ENCODE data around the gene CRYBA2.
A peak's percentile ranks its signal among the peaks of the same experiment; 100 is the strongest.

The CRYBA2 gene

DNA sequence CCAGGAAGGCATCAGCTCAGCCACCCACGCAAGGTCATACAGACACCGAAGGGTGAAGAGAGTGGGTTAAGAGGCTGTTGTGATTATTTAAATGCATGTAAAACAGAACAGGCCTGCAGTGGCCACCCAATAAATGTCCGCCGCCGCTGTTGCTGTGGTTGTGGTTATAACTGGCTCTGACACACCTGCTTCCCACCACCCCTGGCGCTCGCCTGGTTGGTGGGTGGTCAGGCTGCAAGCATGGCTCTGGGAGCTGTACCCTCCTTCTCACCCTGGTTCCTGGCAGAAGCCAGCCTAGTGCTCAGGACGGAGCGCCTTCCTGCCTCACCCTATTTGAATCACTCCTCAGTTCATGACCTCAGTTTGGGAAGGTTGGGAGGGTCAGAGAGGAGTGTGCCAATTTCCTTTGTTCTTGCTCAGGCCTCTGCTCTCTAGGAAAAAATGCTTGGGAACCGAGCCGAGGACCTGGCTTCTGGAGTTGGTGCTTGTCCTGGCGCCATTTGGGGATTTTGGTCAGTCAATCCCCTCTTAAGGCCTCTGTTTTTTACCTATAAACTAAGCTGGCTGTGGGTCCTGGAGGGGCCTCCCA is 5.3 kb upstream of the CRYBA2 start:
- peak; percentile 52 for DNase-seq

- DNase-seq = peak; percentile 22
Observed at GRCh38 chr2:218997731-218998130, 4.5 kb upstream of the CRYBA2 start.

DNA sequence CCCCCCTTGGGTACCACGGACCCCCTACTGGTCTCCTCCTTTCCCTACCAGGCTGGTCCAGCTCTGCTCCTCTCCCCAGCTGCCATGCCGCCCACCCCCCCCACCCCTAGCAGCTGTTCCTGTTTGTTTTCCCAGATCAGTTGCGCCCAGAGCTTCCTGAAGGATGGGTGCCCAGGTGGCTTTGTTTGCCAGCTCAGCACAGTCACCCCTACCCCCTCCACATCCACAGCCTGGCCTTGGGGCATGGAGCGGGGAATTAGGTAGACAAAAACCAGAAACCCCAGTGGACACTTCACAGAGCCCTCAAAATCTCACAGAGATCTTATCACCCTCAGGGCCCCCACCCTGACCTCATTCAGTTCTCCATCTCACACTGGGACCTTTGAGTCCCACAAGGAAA is 3.7 kb upstream of the CRYBA2 start:
- DNase-seq = peak; percentile 83

- peak; percentile 87 for DNase-seq
Observed at GRCh38 chr2:218995972-218996711, 2.9 kb upstream of the CRYBA2 start.

- no peak for DNase-seq
Observed at GRCh38 chr2:218995561-218995960, 2.3 kb upstream of the CRYBA2 start.

- DNase-seq = no peak
Observed at GRCh38 chr2:218992703-218993344, 398 bp downstream of the CRYBA2 start.

- DNase-seq = no peak
Observed at GRCh38 chr2:218992196-218992595, 1.0 kb downstream of the CRYBA2 start.

DNA sequence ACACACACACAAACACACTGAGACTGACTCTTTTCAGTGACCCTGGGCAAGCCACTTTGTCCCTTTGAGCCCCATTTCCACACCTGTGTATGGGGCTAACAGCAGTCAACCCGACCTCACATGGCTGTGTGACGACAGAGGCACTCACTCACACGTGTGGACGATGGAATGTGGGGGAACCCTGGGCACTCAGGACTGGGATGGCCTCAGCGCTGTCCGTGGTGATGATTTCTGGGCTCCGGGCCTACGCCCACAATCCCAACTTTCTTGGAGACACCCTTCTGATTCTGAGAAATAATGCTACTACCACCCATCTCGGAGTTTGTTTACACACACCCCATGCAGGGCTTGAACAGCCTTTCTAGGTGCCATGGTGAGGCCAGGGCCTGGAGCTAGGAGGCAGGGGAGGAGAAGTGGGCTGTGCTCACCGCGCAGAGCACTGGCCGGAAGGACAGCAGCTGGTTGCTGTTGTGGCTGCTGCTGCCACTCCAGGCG is 1.5 kb downstream of the CRYBA2 start:
- peak; percentile 38 for DNase-seq

GRCh38 chr2:218990612-218991011 is 2.6 kb downstream of the CRYBA2 start:
- no peak for DNase-seq

DNA sequence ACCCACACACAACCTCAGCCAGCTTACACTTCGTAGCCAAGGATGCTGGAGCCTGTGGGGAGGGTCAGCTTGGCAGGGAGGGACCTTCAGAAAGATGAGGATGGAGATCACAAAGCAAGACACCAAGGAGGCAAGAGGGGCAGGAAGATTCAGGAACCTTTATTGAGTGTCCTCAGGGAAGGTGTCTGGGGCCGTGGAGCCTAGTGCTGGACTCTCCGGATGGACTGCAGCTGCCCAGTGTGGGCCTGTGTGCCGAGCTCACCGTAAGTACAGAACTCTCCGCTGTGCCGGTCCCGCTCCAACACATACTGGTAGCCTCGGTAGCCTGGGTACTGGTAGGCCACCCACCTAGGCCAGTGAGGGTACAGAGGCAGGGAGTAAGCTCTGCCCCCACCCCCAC is 3.2 kb downstream of the CRYBA2 start:
- DNase-seq = no peak

- no peak for DNase-seq
Observed at GRCh38 chr2:218988650-218989049, 4.6 kb downstream of the CRYBA2 start.

DNA sequence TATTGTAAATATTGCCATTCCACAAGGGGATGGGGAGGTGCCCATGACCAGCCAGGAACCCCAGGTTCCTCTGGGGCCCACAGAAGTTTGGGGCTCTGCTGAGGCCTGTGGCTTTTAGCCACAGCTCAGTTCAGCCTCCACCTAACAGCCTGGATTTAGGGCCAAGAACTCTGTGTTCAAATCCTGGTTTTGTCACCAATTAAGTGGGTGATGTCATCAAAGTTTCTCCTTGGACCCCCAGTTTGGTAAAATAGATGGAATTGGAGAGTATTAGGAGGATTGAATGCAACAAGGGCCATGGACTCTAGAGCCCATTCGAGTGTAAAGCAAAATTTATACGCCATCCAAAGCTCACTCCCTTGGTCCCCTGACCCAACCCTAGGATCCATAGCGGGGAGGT is 5.1 kb downstream of the CRYBA2 start:
- DNase-seq = no peak

- no peak for DNase-seq
Observed at GRCh38 chr2:218986148-218986761, 7.0 kb downstream of the CRYBA2 start.

- no peak for DNase-seq
Observed at GRCh38 chr2:218985325-218986091, 7.7 kb downstream of the CRYBA2 start.

GRCh38 chr2:218985021-218985324 is 8.2 kb downstream of the CRYBA2 start, which contains the start of gene FEV:
FEV (minus strand) TSS chr2:218985184; CDS start chr2:218985075, 109 bp downstream.
- no peak for DNase-seq

DNA sequence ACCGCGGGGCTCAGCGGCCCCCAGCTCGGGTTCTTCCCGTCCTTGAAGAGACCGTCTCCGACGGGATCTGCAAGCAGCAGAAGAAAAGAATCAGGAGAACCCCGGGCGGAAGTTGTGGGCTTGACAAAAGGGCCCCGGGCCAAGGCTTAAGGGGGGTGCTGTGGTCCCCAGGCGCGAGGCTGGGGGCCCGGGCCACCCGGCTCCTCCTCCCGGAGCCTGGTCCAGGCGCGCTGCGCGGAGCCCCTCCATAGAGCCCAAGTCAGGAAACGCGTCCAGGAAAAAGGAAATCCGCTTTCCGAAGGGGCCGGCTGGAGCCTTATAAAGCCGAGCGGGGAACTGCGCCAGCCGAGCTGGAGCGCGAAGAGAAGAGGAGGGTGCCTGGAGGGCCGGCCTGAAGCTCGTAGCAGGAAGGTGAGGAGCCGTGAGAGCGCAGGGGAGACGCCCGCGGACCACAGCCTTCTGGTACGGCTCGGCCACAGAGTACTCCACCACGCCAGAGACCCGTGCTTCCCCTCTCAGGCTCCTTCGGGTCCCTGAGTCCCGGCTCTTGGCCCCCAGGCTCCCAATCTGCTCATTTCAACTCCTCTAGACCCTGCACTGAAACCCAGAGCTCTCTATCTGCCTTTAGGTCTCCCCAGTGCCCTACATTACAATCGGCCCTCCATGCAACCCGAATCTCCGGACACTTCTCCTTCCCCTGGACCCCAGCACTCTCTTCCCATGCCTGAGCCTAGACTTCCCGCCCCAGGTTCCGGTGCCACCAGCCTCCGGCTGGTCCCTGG is 8.8 kb downstream of the CRYBA2 start:
- DNase-seq = no peak

DNA sequence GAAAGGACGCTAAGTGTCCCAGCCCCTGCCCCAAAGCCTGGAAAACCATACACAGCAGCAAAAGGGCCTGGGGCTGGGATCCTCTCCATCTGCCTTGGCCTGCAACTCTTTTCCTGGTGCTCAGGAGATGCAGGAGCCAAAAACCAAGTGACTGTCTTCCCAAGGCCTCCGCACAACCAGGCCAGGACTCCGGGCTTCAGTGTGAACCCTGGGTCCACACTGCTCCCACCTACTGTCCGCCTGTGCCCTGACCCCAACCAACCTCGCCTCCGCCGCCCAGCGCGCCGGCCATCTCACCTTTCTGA is 9.3 kb downstream of the CRYBA2 start:
- DNase-seq = no peak

- DNase-seq = no peak
Observed at GRCh38 chr2:218983263-218983933, 9.8 kb downstream of the CRYBA2 start.

- no peak for DNase-seq
Observed at GRCh38 chr2:218982586-218983262, 10.5 kb downstream of the CRYBA2 start.

GRCh38 chr2:218981881-218982585 is 11.2 kb downstream of the CRYBA2 start:
- DNase-seq = no peak
